GM23338 (cell line): ENCODE results near the gene ERBB3. TPM values are rescaled to one million over a fixed set of nuclear protein-coding genes. Genes with fewer than 3 reads are reported as not detected.

Source experiments
- ATAC-seq: fragments of 200-7000 bp; cut with Tn5 transposase; 3 replicates; pipeline ENCODE4 v1.9.1; 2020
- DNase-seq: peaks from one replicate; pipeline ENCODE4 v3.0.0-alpha.2; 2015; ENCODE audit warnings: low spot score
- H2AFZ ChIP-seq: fragments of 200-600 bp; sonication (generic); 2 replicates; pipeline ENCODE4 v1.8.0; 2016; ENCODE audit warnings: antibody characterized with exemption, mild to moderate bottlenecking, moderate library complexity
- H3F3A ChIP-seq: fragments of 200-600 bp; sonication (generic); replicated peaks from 2 replicates; pipeline ENCODE4 v1.8.0; 2017; ENCODE audit warnings: antibody characterized with exemption, mixed run types, low read depth
- H3K27ac ChIP-seq: fragments of 200-600 bp; sonication (generic); 2 replicates; pipeline ENCODE4 v1.6.1; 2016; ENCODE audit warnings: low read depth
- H3K27me3 ChIP-seq: fragments of 200-600 bp; sonication (generic); 2 replicates; pipeline ENCODE4 v1.8.0; 2016; ENCODE audit warnings: mild to moderate bottlenecking, mixed run types, moderate library complexity; ENCODE audit not compliant: insufficient read depth
- H3K36me3 ChIP-seq: fragments of 200-600 bp; sonication (generic); 2 replicates; pipeline ENCODE4 v1.8.0; 2016; ENCODE audit warnings: mild to moderate bottlenecking; ENCODE audit not compliant: insufficient read depth
- H3K4me1 ChIP-seq: fragments of 200-600 bp; sonication (generic); 2 replicates; pipeline ENCODE4 v1.8.0; 2016; ENCODE audit warnings: mild to moderate bottlenecking, moderate library complexity; ENCODE audit not compliant: insufficient read depth
- H3K4me2 ChIP-seq: fragments of 200-600 bp; sonication (generic); 2 replicates; pipeline ENCODE4 v1.7.1; 2017; ENCODE audit warnings: mixed run types
- H3K4me3 ChIP-seq: fragments of 200-600 bp; sonication (generic); 2 replicates; pipeline ENCODE4 v1.6.1; 2016; ENCODE audit warnings: mixed run types
- H3K79me2 ChIP-seq: fragments of 200-600 bp; sonication (generic); replicated peaks from 2 replicates; pipeline ENCODE4 v1.8.0; 2017; ENCODE audit warnings: mild to moderate bottlenecking; ENCODE audit not compliant: insufficient read depth
- H3K9me2 ChIP-seq: fragments of 200-600 bp; sonication (generic); 2 replicates; pipeline ENCODE4 v1.8.0; 2017; ENCODE audit not compliant: insufficient read depth
- H4K20me1 ChIP-seq: fragments of 200-600 bp; sonication (generic); replicated peaks from 2 replicates; pipeline ENCODE4 v1.8.0; 2017; ENCODE audit warnings: mild to moderate bottlenecking; ENCODE audit not compliant: insufficient read depth
- H3K27ac Mint-ChIP-seq: 2 replicates; pipeline ENCODE4 v1.8.0; 2020; ENCODE audit warnings: inconsistent platforms, mild to moderate bottlenecking, moderate library complexity, mixed read lengths
- H3K27me3 Mint-ChIP-seq: 3 replicates; pipeline ENCODE4 v1.8.0; 2022; ENCODE audit warnings: low read depth, mild to moderate bottlenecking, moderate library complexity, mixed read lengths, inconsistent platforms; ENCODE audit not compliant: insufficient read depth, poor library complexity
- H3K36me3 Mint-ChIP-seq: 3 replicates; pipeline ENCODE4 v1.8.0; 2021; ENCODE audit warnings: low read depth, mild to moderate bottlenecking, inconsistent platforms, moderate library complexity, mixed read lengths
- H3K4me1 Mint-ChIP-seq: 3 replicates; pipeline ENCODE4 v1.8.0; 2020; ENCODE audit warnings: mild to moderate bottlenecking, inconsistent platforms, mixed read lengths
- H3K4me3 Mint-ChIP-seq: 3 replicates; pipeline ENCODE4 v1.8.0; 2021; ENCODE audit warnings: moderate library complexity, mild to moderate bottlenecking, inconsistent platforms, mixed read lengths
- H3K9me3 Mint-ChIP-seq: 3 replicates; pipeline ENCODE4 v1.8.0; 2020; ENCODE audit warnings: moderate library complexity, mild to moderate bottlenecking, inconsistent platforms, mixed read lengths
- CREB1 ChIP-seq: fragments of 250-450 bp; sonication (Bioruptor Pico); IDR thresholded peaks from 2 replicates; pipeline ENCODE4 v1.5.0; 2020; ENCODE audit warnings: low read depth, mild to moderate bottlenecking, moderate library complexity
- CTCF ChIP-seq, 2 experiments: fragments of 200-600 bp in 1 of 2; sonication (generic) in 1 of 2; conservative IDR thresholded peaks; 2 replicates each; pipeline versions ENCODE4 v1.5.1 to v1.6.1; 2016 to 2017; ENCODE audit warnings: antibody characterized with exemption in 2 of 2, low read depth in 2 of 2, mild to moderate bottlenecking in 2 of 2, moderate library complexity in 1 of 2
- EZH2 ChIP-seq: fragments of 200-600 bp; sonication (generic); IDR thresholded peaks from one replicate; pipeline ENCODE4 v1.8.0; 2017; ENCODE audit warnings: antibody characterized with exemption, mild to moderate bottlenecking, low read depth; ENCODE audit not compliant: unreplicated experiment
- JUNB ChIP-seq: IDR thresholded peaks from one replicate; pipeline ENCODE4 v1.6.1; 2016; ENCODE audit warnings: antibody characterized with exemption; ENCODE audit not compliant: unreplicated experiment
- NANOG ChIP-seq: IDR thresholded peaks from 2 replicates; pipeline ENCODE4 v1.6.1; 2016; ENCODE audit warnings: antibody characterized with exemption, borderline replicate concordance
- ZNF331 ChIP-seq: fragments of 250-450 bp; sonication (Bioruptor Pico); IDR thresholded peaks from 2 replicates; pipeline ENCODE4 v1.5.0; 2020; ENCODE audit warnings: low read depth, mild to moderate bottlenecking, moderate library complexity
- polyA plus RNA-seq: library from polyadenylated mRNA; unstranded; fragments of >200 nt; fragmentation: Nextera tagmentation; extraction: Ambion mirVana; gene quantifications from 2 replicates; pipeline ENCODE4 v1.2.1, GENCODE V29; 2016
- total RNA-seq: library from RNA; depleted of rRNA; stranded (reverse); fragments of >200 nt; shearing (Covaris generic); gene quantifications from 2 replicates; pipeline ENCODE4 v1.2.3, GENCODE V29; 2014
- TF ChIP-seq, protein P1 (sequence below): fragments of 250-450 bp; sonication (Bioruptor Pico); IDR thresholded peaks from 2 replicates; pipeline ENCODE4 v1.5.0; 2020; ENCODE audit warnings: mild to moderate bottlenecking, moderate library complexity
- TF ChIP-seq, protein P2 (sequence below): IDR thresholded peaks from 2 replicates; pipeline ENCODE4 v1.6.1; 2016; ENCODE audit warnings: antibody characterized with exemption
- TF ChIP-seq, protein P3 (sequence below): IDR thresholded peaks from one replicate; pipeline ENCODE4 v1.6.1; 2018; ENCODE audit warnings: antibody characterized with exemption; ENCODE audit not compliant: unreplicated experiment

Gene ERBB3
- total and polyA plus RNA-seq, 2 experiments from 2014 or later, result 21.0 to 54.4 TPM

DNA sequence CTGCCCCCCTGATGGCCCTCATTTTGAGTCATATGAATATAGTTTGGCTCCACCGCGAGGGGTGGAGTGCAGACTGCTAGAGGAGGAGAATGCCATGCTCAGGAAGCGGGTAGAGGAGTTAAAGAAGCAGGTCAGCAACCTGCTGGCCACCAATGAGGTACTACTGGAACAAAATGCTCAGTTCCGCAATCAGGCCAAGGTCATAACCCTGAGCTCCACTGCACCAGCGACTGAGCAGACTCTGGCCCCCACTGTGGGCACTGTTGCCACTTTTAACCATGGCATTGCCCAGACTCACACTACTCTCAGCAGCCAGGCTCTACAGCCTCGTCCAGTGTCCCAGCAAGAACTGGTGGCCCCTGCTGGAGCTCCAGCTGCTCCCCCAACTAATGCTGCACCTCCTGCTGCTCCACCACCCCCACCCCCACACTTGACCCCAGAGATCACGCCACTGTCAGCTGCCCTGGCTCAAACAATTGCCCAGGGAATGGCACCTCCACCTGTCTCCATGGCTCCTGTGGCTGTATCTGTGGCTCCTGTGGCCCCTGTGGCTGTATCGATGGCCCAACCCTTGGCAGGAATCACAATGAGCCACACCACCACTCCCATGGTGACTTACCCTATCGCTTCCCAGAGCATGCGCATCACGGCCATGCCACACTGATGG lies 41.4 kb downstream of the ERBB3 start (continued):
- TF ChIP-seq, protein P1, sequence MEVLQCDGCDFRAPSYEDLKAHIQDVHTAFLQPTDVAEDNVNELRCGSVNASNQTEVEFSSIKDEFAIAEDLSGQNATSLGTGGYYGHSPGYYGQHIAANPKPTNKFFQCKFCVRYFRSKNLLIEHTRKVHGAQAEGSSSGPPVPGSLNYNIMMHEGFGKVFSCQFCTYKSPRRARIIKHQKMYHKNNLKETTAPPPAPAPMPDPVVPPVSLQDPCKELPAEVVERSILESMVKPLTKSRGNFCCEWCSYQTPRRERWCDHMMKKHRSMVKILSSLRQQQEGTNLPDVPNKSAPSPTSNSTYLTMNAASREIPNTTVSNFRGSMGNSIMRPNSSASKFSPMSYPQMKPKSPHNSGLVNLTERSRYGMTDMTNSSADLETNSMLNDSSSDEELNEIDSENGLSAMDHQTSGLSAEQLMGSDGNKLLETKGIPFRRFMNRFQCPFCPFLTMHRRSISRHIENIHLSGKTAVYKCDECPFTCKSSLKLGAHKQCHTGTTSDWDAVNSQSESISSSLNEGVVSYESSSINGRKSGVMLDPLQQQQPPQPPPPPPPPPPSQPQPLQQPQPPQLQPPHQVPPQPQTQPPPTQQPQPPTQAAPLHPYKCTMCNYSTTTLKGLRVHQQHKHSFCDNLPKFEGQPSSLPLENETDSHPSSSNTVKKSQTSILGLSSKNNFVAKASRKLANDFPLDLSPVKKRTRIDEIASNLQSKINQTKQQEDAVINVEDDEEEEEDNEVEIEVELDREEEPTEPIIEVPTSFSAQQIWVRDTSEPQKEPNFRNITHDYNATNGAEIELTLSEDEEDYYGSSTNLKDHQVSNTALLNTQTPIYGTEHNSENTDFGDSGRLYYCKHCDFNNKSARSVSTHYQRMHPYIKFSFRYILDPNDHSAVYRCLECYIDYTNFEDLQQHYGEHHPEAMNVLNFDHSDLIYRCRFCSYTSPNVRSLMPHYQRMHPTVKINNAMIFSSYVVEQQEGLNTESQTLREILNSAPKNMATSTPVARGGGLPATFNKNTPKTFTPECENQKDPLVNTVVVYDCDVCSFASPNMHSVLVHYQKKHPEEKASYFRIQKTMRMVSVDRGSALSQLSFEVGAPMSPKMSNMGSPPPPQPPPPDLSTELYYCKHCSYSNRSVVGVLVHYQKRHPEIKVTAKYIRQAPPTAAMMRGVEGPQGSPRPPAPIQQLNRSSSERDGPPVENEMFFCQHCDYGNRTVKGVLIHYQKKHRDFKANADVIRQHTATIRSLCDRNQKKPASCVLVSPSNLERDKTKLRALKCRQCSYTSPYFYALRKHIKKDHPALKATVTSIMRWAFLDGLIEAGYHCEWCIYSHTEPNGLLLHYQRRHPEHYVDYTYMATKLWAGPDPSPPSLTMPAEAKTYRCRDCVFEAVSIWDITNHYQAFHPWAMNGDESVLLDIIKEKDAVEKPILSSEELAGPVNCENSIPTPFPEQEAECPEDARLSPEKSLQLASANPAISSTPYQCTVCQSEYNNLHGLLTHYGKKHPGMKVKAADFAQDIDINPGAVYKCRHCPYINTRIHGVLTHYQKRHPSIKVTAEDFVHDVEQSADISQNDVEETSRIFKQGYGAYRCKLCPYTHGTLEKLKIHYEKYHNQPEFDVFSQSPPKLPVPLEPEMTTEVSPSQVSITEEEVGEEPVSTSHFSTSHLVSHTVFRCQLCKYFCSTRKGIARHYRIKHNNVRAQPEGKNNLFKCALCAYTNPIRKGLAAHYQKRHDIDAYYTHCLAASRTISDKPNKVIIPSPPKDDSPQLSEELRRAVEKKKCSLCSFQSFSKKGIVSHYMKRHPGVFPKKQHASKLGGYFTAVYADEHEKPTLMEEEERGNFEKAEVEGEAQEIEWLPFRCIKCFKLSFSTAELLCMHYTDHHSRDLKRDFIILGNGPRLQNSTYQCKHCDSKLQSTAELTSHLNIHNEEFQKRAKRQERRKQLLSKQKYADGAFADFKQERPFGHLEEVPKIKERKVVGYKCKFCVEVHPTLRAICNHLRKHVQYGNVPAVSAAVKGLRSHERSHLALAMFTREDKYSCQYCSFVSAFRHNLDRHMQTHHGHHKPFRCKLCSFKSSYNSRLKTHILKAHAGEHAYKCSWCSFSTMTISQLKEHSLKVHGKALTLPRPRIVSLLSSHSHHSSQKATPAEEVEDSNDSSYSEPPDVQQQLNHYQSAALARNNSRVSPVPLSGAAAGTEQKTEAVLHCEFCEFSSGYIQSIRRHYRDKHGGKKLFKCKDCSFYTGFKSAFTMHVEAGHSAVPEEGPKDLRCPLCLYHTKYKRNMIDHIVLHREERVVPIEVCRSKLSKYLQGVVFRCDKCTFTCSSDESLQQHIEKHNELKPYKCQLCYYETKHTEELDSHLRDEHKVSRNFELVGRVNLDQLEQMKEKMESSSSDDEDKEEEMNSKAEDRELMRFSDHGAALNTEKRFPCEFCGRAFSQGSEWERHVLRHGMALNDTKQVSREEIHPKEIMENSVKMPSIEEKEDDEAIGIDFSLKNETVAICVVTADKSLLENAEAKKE, result no peak
- TF ChIP-seq CTCF (conservative IDR thresholded peaks at IDR 0.05; ENCODE audit: low read depth in 2 of 2), result no peak
- TF ChIP-seq CREB1 (CRISPR knock-in tag), result no peak

DNA sequence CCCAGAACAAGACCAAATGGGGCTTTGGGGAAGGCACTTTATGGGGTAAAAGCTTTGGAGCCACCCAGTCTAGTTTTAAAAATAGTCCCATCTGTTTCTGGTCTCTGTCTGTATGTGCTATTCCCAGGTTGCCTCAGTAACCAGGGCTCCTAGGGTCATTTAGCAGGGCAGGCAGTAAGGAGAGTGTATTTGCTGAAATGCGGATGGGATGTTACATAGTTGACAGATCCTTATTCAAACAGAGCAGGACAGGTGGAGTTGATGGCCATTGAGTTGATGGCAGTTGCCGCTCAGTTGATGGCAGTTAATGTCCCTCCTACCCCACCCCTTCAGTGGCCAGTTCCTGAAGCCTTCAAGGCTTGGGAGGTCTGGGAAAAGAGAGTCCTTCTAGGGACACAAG lies 42.7 kb downstream of the ERBB3 start:
- Histone ChIP-seq H4K20me1 (no peaks in the 10 kb centered on the region), H3K4me2 (no peak overlapping the region), H3K36me3 (no peaks in the 10 kb centered on the region; the same call in 1 of the 2 replicates), H3K27ac (no peak overlapping the region), H3K9me2 (no peaks in the 10 kb centered on the region), H3K4me3 (no peak overlapping the region), H2AFZ (no peak overlapping the region), H3K27me3 (no peaks in the 10 kb centered on the region), H3K4me1 (peaks cover 21% of the 10 kb centered on the region), H3F3A (peaks cover 12% of the 10 kb centered on the region), H3K79me2 (peaks cover under 1% of the 10 kb centered on the region; the same call in 1 of the 2 replicates)
- no peak overlapping the region; the same call in 2 of the 3 replicates for H3K4me3 Mint-ChIP-seq
- no peak for ATAC-seq
- H3K27me3 Mint-ChIP-seq, result peaks cover 12% of the 10 kb centered on the region
- H3K27ac Mint-ChIP-seq, result no peak overlapping the region
- H3K9me3 Mint-ChIP-seq, result peaks cover 5% of the 10 kb centered on the region; the same call in 2 of the 3 replicates
- peaks cover 20% of the 10 kb centered on the region for H3K36me3 Mint-ChIP-seq
- peaks cover 34% of the 10 kb centered on the region for H3K4me1 Mint-ChIP-seq
- no peak for DNase-seq
- TF ChIP-seq CTCF (conservative IDR thresholded peaks at IDR 0.05; ENCODE audit: low read depth in 2 of 2) (no peak), JUNB (no peak), EZH2 (no peak), ZNF331 (CRISPR knock-in tag) (no peak), NANOG (no peak)
- TF ChIP-seq, protein P2, sequence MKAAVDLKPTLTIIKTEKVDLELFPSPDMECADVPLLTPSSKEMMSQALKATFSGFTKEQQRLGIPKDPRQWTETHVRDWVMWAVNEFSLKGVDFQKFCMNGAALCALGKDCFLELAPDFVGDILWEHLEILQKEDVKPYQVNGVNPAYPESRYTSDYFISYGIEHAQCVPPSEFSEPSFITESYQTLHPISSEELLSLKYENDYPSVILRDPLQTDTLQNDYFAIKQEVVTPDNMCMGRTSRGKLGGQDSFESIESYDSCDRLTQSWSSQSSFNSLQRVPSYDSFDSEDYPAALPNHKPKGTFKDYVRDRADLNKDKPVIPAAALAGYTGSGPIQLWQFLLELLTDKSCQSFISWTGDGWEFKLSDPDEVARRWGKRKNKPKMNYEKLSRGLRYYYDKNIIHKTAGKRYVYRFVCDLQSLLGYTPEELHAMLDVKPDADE, result no peak
- TF ChIP-seq, protein P3, sequence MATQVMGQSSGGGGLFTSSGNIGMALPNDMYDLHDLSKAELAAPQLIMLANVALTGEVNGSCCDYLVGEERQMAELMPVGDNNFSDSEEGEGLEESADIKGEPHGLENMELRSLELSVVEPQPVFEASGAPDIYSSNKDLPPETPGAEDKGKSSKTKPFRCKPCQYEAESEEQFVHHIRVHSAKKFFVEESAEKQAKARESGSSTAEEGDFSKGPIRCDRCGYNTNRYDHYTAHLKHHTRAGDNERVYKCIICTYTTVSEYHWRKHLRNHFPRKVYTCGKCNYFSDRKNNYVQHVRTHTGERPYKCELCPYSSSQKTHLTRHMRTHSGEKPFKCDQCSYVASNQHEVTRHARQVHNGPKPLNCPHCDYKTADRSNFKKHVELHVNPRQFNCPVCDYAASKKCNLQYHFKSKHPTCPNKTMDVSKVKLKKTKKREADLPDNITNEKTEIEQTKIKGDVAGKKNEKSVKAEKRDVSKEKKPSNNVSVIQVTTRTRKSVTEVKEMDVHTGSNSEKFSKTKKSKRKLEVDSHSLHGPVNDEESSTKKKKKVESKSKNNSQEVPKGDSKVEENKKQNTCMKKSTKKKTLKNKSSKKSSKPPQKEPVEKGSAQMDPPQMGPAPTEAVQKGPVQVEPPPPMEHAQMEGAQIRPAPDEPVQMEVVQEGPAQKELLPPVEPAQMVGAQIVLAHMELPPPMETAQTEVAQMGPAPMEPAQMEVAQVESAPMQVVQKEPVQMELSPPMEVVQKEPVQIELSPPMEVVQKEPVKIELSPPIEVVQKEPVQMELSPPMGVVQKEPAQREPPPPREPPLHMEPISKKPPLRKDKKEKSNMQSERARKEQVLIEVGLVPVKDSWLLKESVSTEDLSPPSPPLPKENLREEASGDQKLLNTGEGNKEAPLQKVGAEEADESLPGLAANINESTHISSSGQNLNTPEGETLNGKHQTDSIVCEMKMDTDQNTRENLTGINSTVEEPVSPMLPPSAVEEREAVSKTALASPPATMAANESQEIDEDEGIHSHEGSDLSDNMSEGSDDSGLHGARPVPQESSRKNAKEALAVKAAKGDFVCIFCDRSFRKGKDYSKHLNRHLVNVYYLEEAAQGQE, result no peak
